AG04450 (cell line): ENCODE measurements around the gene KRT3. TPM values are rescaled to one million over a fixed set of nuclear protein-coding genes. Genes with fewer than 3 reads are reported as not detected.

Experiments
- CTCF ChIA-PET: fragments of 300-600, 350-600 bp; formaldehyde crosslinking; extraction: SDS; loops from one replicate; lab custom pipeline; 2022; ENCODE audit warnings: antibody characterized with exemption, inconsistent platforms; lab: Charles Lee
- POLR2A ChIA-PET: fragments of 350-600 bp; formaldehyde crosslinking; extraction: SDS; loops from one replicate; lab custom pipeline; 2021; ENCODE audit warnings: antibody characterized with exemption, inconsistent platforms; lab: Yijun Ruan, JAX
- DNase-seq: peaks from one replicate; pipeline ENCODE4 v3.0.0-alpha.2; 2011; ENCODE audit warnings: low read depth, low spot score
- H3K27ac ChIP-seq: one replicate; pipeline ENCODE4 v1.5.1; 2012; ENCODE audit warnings: low read depth, low read length, control low read depth
- H3K27me3 ChIP-seq: one replicate; pipeline ENCODE4 v1.6.0; 2012; ENCODE audit warnings: low read length; ENCODE audit not compliant: control insufficient read depth, insufficient read depth
- H3K4me3 ChIP-seq: 2 replicates; pipeline ENCODE4 v1.5.1; 2011; ENCODE audit warnings: mild to moderate bottlenecking, low read depth, low read length, control low read depth
- H3K9me3 ChIP-seq: 2 replicates; pipeline ENCODE4 v1.5.1; 2012; ENCODE audit warnings: low read length; ENCODE audit not compliant: control insufficient read depth, insufficient read depth
- CTCF ChIP-seq: IDR thresholded peaks from 2 replicates; pipeline ENCODE4 v1.5.1; 2011; ENCODE audit warnings: low read depth, low read length, control low read depth, inconsistent platforms
- polyA plus RNA-seq: library from polyadenylated mRNA; depleted of rRNA; stranded (reverse); fragments of >200 nt; gene quantifications from 2 replicates; pipeline ENCODE4 v1.2.3, GENCODE V29; 2011

The KRT3 gene
- polyA plus RNA-seq, 1 experiment = not detected

- Histone ChIP-seq H3K9me3 (no peaks in the 10 kb centered on the region), H3K27me3 (no peaks in the 10 kb centered on the region), H3K4me3 (no peak overlapping the region), H3K27ac (peak overlapping the region; percentile 31)
- POLR2A ChIA-PET = interaction anchor here (0.6 kb wide), 1 partner anchor 334 kb away, joined by 7 read pairs; no protein-coding TSS in a partner anchor
- TF ChIP-seq CTCF = no peak
- DNase-seq = no peak
- CTCF ChIA-PET = interaction anchor here (0.9 to 1.6 kb wide), 3 partner anchors 28 to 42 kb away, joined by 3 to 5 read pairs (median 4); no protein-coding TSS in a partner anchor
Observed at GRCh38 chr12:52837781-52838608, 42.1 kb upstream of the KRT3 start.

GRCh38 chr12:52837413-52837741 lies 41.5 kb upstream of the KRT3 start:
- H3K9me3 ChIP-seq = no peaks in the 10 kb centered on the region
- peak; percentile 68 for DNase-seq
- H3K4me3 ChIP-seq = no peak overlapping the region
- no peak for TF ChIP-seq CTCF
- no peaks in the 10 kb centered on the region for H3K27me3 ChIP-seq
- CTCF ChIA-PET = interaction anchor here (0.9 kb wide), 1 partner anchor 43 kb away, joined by 3 read pairs; no protein-coding TSS in a partner anchor
- peak overlapping the region; percentile 31 for H3K27ac ChIP-seq
- POLR2A ChIA-PET = interaction anchor here (0.5 to 0.6 kb wide), 2 partner anchors 101 to 333 kb away, joined by 5 to 7 read pairs; no protein-coding TSS in a partner anchor

- TF ChIP-seq CTCF = no peak
- H3K27ac ChIP-seq = peak overlapping the region; percentile 21
- H3K27me3 ChIP-seq = no peaks in the 10 kb centered on the region
- DNase-seq = no peak
- ChIA-PET POLR2A (interaction anchor here (0.5 kb wide), 1 partner anchor 101 kb away, joined by 5 read pairs; no protein-coding TSS in a partner anchor), CTCF (no interaction called here)
- H3K9me3 ChIP-seq = no peaks in the 10 kb centered on the region
- no peak overlapping the region for H3K4me3 ChIP-seq
Observed at GRCh38 chr12:52836491-52837412, 40.8 kb upstream of the KRT3 start.

- H3K27ac ChIP-seq = peak overlapping the region; percentile 21
- H3K9me3 ChIP-seq = no peaks in the 10 kb centered on the region
- ChIA-PET POLR2A (no interaction called here), CTCF (no interaction called here)
- no peak for TF ChIP-seq CTCF
- H3K4me3 ChIP-seq = no peak overlapping the region
- DNase-seq = no peak
- H3K27me3 ChIP-seq = no peaks in the 10 kb centered on the region
Observed at GRCh38 chr12:52836042-52836466, 40.1 kb upstream of the KRT3 start.
